Panc1 (cell line): ENCODE results near the gene NEURL1B. TPM values are rescaled to one million over a fixed set of nuclear protein-coding genes. Genes with fewer than 3 reads are reported as not detected.

Source experiments
- ATAC-seq: fragments of 200-7000 bp; cut with Tn5 transposase; 2 replicates; pipeline ENCODE4 v1.9.1; 2020; ENCODE audit warnings: mild to moderate bottlenecking, moderate library complexity
- BruUV-seq: library from RNA; stranded (reverse); fragments of 400-500 nt; replicated peaks from 2 replicates; lab custom pipeline; 2021; lab: Mats Ljungman, UMichigan
- CTCF ChIA-PET: fragments of 300-600 bp; sonication (Branson Sonifier 250); formaldehyde crosslinking; loops from one replicate; lab custom pipeline; 2022; ENCODE audit warnings: antibody characterized with exemption; lab: Charles Lee
- POLR2A ChIA-PET: fragments of 300-600 bp; sonication (Branson Sonifier 250); formaldehyde crosslinking; loops from one replicate; lab custom pipeline; 2022; ENCODE audit warnings: antibody characterized with exemption; lab: Charles Lee
- DNase-seq: peaks from one replicate; pipeline ENCODE4 v3.0.0-alpha.2; 2010; ENCODE audit warnings: low read depth, low spot score
- H3K27ac ChIP-seq: 2 replicates; pipeline ENCODE4 v1.5.1; 2011; ENCODE audit warnings: mild to moderate bottlenecking, low read length, inconsistent platforms
- H3K27me3 ChIP-seq: fragments of 200-500 bp; sonication (Bioruptor generic); 2 replicates; pipeline ENCODE4 v1.6.0; 2014; ENCODE audit warnings: low read length, inconsistent platforms; ENCODE audit not compliant: control insufficient read depth, insufficient read depth
- H3K36me3 ChIP-seq: fragments of 200-500 bp; sonication (Bioruptor generic); 2 replicates; pipeline ENCODE4 v1.5.1; 2014; ENCODE audit warnings: inconsistent platforms, mild to moderate bottlenecking, low read length, moderate library complexity; ENCODE audit not compliant: control insufficient read depth, insufficient read depth
- H3K4me1 ChIP-seq: 2 replicates; pipeline ENCODE4 v1.5.1; 2011; ENCODE audit warnings: inconsistent platforms, mild to moderate bottlenecking, low read length, moderate library complexity; ENCODE audit not compliant: control insufficient read depth, insufficient read depth
- H3K4me3 ChIP-seq, 2 experiments: 2 replicates each; pipeline ENCODE4 v1.5.1; 2011 to 2012; ENCODE audit warnings: low read depth in 2 of 2, low read length in 2 of 2, mild to moderate bottlenecking in 2 of 2, inconsistent platforms in 1 of 2, moderate library complexity in 1 of 2
- H3K9me3 ChIP-seq: fragments of 200-500 bp; sonication (Bioruptor generic); 2 replicates; pipeline ENCODE4 v1.5.1; 2014; ENCODE audit warnings: low read depth, mild to moderate bottlenecking, inconsistent platforms, low read length, moderate library complexity; ENCODE audit not compliant: control insufficient read depth, insufficient read depth
- POLR2AphosphoS5 ChIP-seq: IDR thresholded peaks from 2 replicates; pipeline ENCODE4 v1.6.1; 2012; ENCODE audit warnings: mild to moderate bottlenecking, low read depth, low read length, moderate library complexity
- REST ChIP-seq, 2 experiments: IDR thresholded peaks; 2 replicates each; pipeline ENCODE4 v1.6.1; 2011 to 2012; ENCODE audit warnings: low read depth in 2 of 2, control low read depth in 1 of 2, low read length in 1 of 2, mild to moderate bottlenecking in 1 of 2, moderate library complexity in 1 of 2; ENCODE audit not compliant: insufficient read depth in 1 of 2
- SIN3A ChIP-seq: IDR thresholded peaks from 2 replicates; pipeline ENCODE4 v1.6.1; 2012; ENCODE audit warnings: low read depth, mild to moderate bottlenecking, low read length, moderate library complexity, borderline replicate concordance; ENCODE audit not compliant: insufficient read depth
- TCF7L2 ChIP-seq: IDR thresholded peaks from 2 replicates; pipeline ENCODE4 v1.6.1; 2011; ENCODE audit warnings: mild to moderate bottlenecking, low read depth, low read length, inconsistent platforms
- in situ Hi-C: cut with HindIII; loops from 2 replicates; pipeline ENCODE4 v1.10.0; 2016; ENCODE audit warnings: low sequenced_read_pairs, low pct_unique_long_range_greater_than_20kb
- intact Hi-C: fragments of 100-400 bp; cut with micrococcal nuclease; formaldehyde crosslinking; loops from one replicate; pipeline ENCODE4 v1.10.0; 2022; ENCODE audit not compliant: unreplicated experiment
- total RNA-seq: library from RNA; stranded (reverse); gene quantifications from one replicate; pipeline ENCODE4 v1.2.1, GENCODE V29; 2021; ENCODE audit not compliant: unreplicated experiment
- TF ChIP-seq, protein P1 (sequence below): fragments of 450-650 bp; IDR thresholded peaks from 2 replicates; pipeline ENCODE4 v1.5.1; 2017; ENCODE audit warnings: mild to moderate bottlenecking

NEURL1B gene
- total RNA-seq, 1 experiment from 2014 or later, result 5.3 TPM

DNA sequence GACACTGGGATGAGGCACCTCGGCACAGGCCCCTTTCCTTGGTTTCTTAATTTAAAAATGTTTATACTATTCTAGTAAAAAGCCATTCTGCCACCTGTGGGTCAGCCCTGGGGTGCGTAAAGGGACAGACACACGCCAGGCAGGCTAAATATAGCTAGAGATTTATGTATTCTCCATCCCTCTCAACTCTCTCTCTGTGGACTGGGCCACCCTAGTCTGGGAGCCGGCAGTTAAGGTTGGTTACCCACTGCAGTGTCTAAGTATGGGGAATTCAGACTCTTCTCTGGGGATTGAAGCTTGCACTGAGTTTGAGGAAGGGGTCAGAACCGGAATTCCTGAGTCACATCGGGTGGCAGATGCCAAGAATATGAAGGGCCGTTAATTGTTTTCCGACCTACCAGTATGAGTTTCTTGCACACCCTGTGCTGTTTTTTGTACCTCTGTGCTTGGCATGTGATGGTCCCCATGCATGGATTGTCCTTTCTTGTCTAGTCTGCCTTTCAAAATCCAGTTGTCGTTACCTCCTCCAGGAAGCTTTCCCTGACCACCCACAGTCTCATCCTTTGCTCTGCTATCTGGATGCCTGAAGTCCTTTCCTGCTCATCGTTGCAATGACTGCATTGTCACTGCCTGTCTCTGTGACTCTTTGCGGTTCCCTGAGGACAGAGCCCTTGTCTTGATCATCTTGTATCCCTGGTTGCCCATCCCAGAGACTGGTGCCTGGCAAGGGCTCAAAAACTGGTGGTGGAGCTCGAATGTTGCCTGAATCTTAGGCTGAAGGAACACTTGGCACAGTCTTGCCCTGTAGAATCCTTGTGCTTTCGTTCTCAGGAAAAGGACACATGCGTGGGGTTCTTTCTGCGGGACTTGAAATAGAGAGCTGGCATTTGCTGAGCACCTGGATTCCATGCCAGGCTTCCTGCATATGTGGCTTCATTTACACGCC, 2.1 kb downstream of the NEURL1B start:
- CTCF ChIA-PET, result interaction anchor here (0.6 kb wide), 1 partner anchor 16 kb away, joined by 3 read pairs; no protein-coding TSS in a partner anchor
- Histone ChIP-seq H3K36me3 (no peaks in the 10 kb centered on the region), H3K27me3 (peaks cover 4% of the 10 kb centered on the region; the same call in 1 of the 2 replicates), H3K4me3 (no peak overlapping the region), H3K9me3 (no peaks in the 10 kb centered on the region), H3K27ac (no peak overlapping the region), H3K4me1 (peaks cover 11% of the 10 kb centered on the region)
- DNase-seq, result no peak
- TF ChIP-seq REST (IDR thresholded peaks at IDR 0.05; ENCODE audit: insufficient read depth in 1 of 2, low read depth in 2 of 2, low read length in 1 of 2) (no peak), SIN3A (no peak), TCF7L2 (no peak), POLR2AphosphoS5 (no peak)
- TF ChIP-seq, protein P1, sequence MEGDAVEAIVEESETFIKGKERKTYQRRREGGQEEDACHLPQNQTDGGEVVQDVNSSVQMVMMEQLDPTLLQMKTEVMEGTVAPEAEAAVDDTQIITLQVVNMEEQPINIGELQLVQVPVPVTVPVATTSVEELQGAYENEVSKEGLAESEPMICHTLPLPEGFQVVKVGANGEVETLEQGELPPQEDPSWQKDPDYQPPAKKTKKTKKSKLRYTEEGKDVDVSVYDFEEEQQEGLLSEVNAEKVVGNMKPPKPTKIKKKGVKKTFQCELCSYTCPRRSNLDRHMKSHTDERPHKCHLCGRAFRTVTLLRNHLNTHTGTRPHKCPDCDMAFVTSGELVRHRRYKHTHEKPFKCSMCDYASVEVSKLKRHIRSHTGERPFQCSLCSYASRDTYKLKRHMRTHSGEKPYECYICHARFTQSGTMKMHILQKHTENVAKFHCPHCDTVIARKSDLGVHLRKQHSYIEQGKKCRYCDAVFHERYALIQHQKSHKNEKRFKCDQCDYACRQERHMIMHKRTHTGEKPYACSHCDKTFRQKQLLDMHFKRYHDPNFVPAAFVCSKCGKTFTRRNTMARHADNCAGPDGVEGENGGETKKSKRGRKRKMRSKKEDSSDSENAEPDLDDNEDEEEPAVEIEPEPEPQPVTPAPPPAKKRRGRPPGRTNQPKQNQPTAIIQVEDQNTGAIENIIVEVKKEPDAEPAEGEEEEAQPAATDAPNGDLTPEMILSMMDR, result no peak
- in situ Hi-C loops, result no loop called here
- intact Hi-C loops, result no loop called here
- POLR2A ChIA-PET, result interaction anchor here (0.6 kb wide), 1 partner anchor 482 kb away, joined by 4 read pairs; no protein-coding TSS in a partner anchor
- BruUV-seq, result no TSS peak
- no peak for ATAC-seq

GRCh38 chr5:172644266-172644665, 3.2 kb downstream of the NEURL1B start:
- Histone ChIP-seq H3K4me3 (no peak overlapping the region), H3K27me3 (peaks cover 4% of the 10 kb centered on the region; the same call in 1 of the 2 replicates), H3K36me3 (no peaks in the 10 kb centered on the region), H3K9me3 (no peaks in the 10 kb centered on the region), H3K4me1 (peaks cover 11% of the 10 kb centered on the region), H3K27ac (no peak overlapping the region)
- TF ChIP-seq POLR2AphosphoS5, result no peak
- no peak for TF ChIP-seq TCF7L2
- TF ChIP-seq, protein P1, result no peak
- no peak for TF ChIP-seq REST (IDR thresholded peaks at IDR 0.05; ENCODE audit: insufficient read depth in 1 of 2, low read depth in 2 of 2, low read length in 1 of 2)
- no peak for TF ChIP-seq SIN3A
- intact Hi-C loops, result no loop called here
- in situ Hi-C loops, result no loop called here
- CTCF ChIA-PET, result no interaction called here
- no peak for DNase-seq
- ATAC-seq, result no peak
- POLR2A ChIA-PET, result no interaction called here
- BruUV-seq, result no TSS peak
